Astrocyte of the cerebellum (primary cell): Measurements from ENCODE around the gene UBN2.

ENCODE experiments used
- DNase-seq: peaks from one replicate; pipeline ENCODE4 v3.0.0-alpha.2; 2011; ENCODE audit warnings: low read depth
- H3K4me3 ChIP-seq: 2 replicates; pipeline ENCODE4 v1.5.1; 2011; ENCODE audit warnings: mild to moderate bottlenecking, low read depth, low read length, moderate library complexity
- CTCF ChIP-seq: IDR thresholded peaks from 2 replicates; pipeline ENCODE4 v1.5.1; 2012; ENCODE audit warnings: low read length, low read depth, moderate library complexity, mild to moderate bottlenecking; ENCODE audit errors: missing control alignments
- in situ Hi-C: cut with HindIII; loops from 2 replicates; pipeline ENCODE4 v1.10.0; 2017; ENCODE audit warnings: low sequenced_read_pairs

UBN2 gene

DNA sequence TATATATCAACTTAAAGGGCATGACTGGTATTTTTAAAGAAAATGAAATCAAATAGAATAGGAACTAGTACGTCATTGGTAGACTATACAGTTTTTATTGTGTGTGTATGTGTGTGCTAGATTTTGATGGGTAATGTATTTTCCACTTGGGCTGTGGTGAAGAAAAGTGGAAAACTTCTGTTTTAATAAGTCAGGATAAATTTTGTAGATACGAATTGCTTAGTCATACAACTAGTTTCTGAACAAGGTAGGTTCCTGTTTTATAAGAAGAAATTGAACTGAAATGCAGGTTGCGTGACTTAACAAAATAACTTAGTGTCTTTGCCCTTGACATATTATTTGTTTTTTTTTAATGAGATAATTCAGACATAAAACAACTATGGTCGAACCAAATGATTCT, 24.3 kb downstream of the UBN2 start:
- no peak for DNase-seq
- no peak overlapping the region for H3K4me3 ChIP-seq
- in situ Hi-C loops: no loop called here
- TF ChIP-seq CTCF: no peak

DNA sequence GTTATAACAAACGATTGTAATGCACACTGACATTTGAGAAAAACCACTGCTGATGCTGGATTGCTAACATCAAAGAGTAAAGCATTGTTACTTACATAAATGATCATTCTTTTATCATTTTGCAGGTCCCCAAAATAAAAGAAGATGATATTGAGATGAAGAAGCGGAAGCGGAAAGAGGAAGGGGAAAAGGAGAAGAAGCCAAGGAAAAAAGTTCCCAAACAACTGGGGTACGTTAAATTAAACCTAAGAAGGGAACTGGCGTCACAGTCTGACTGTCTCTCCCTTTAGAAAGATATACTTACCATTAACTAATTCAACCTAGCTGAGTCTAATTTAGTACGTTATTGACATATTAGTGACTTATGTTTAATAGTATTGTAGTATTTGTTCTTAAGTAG, 28.1 kb downstream of the UBN2 start:
- no peak for TF ChIP-seq CTCF
- no peak for DNase-seq
- in situ Hi-C loops: no loop called here
- no peak overlapping the region for H3K4me3 ChIP-seq

GRCh38 chr7:139264220-139264619, 33.2 kb downstream of the UBN2 start:
- in situ Hi-C loops: no loop called here
- DNase-seq: no peak
- no peak overlapping the region for H3K4me3 ChIP-seq
- TF ChIP-seq CTCF: no peak

DNA sequence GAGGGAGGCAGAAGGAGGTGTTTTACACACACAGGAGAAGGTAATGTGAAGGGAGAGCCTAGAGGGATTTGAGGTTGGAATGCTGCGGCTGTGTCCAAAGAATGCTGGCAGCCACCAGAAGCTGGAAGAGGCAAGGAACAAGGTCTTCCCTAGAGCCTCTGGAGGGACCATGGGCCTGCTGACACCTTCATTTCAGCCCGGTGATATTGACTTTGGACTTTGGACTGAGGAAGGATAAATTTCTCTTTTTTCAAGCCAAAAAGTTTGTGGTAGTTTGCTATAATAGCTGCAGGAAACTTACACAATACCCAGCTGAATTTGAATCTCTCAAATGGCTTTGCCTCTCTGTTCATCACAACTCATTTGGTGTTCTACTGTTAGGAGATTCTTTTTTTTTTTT, 34.6 kb downstream of the UBN2 start:
- in situ Hi-C loops: no loop called here
- DNase-seq: no peak
- no peak overlapping the region for H3K4me3 ChIP-seq
- no peak for TF ChIP-seq CTCF

DNA sequence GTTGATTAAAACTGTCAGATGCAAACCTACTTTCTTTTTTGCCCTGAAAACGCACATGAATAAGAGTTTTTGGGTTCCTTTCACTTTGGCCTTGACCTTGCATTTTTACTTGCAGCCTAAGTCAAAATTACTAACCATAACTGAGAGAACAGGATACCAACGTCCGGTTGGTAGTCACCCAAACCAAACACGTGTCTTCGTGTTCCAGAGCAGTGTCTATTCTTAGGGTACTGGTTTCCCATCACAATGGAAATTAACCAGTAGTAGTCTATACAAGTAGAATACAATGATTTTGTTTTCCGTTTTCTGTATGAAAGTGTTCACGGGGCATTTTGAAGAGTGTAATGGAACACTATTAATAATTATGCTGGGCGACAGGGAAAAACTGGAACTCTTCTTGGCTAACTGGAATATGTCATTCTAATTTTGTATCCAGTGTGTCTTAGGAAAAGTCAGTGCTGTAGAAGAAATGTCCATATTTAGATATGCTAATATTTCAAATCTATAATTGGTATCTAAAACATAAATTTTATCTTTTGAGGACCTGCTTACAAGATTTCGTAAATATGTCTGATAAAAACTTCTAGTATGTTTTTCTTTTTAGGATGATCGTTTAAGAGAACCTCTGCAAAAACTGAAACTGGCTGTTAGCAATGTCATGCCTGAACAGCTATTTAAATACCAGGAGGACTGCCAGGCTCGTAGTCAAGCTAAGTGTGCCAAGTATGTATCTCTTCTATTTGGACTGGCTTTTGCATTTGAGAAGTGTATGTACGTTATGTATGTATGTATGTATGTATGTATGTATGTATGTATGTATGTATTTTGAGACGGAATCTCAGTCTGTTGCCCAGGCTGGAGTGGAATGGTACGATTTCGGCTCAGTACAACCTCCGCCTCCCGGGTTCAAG, 40.9 kb downstream of the UBN2 start:
- no peak for TF ChIP-seq CTCF
- in situ Hi-C loops: no loop called here
- H3K4me3 ChIP-seq: no peak overlapping the region
- DNase-seq: no peak

GRCh38 chr7:139284252-139284896, 53.3 kb downstream of the UBN2 start:
- DNase-seq: no peak
- in situ Hi-C loops: no loop called here
- no peak overlapping the region for H3K4me3 ChIP-seq
- no peak for TF ChIP-seq CTCF
